ENCODE data around the gene PRDM16. TPM values are rescaled to one million over a fixed set of nuclear protein-coding genes. Genes with fewer than 3 reads are reported as not detected.

PRDM16 gene
- total and polyA plus RNA-seq, 3 donors from 2014 or later, result 2.1 to 5.6 (median 4.7) TPM

DNA sequence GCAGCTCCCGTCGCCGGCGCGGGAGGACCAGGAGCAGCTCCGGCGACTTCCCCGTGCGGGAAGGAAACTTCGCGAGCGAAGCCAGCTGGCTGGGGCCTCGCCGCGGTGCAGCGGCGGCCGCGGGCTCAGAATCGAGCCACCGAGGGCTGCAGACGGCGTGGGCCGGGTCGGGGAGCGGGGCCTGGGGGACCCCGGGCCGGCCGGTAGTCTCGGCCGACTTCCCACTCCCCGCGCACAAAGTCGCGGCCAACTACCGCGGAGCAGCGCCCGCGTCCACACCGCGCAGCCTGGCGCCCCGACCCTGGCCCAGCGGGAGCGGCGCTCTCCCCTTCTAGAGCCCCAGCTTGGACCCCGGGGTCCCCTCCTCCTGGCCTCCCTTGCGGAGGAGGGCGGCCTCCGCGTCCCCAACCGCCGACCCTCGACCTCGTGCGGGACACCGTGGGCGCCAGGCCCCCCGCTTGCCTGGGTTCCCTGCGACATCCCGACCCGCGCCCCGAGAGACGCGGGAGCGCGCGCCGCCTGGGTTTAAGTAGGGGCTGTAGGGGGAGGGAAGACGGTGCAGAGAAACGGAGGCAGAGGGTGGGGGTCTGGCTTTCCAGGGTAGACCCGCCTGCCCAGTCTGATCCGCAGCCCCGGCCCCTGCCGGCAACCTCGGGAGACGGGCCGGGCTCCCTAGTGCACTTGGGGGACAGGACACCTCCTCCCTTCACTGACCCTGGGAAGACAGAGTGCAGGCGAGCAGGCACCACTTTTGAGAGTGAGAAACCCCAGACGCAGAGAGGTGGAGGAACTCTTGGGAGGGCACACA lies 4.7 kb downstream of the PRDM16 start:
- Histone ChIP-seq H3K36me3 (ENCODE audit: low read depth, missing control alignments) (no peaks in the 10 kb centered on the region), H3K27ac (no peak overlapping the region), H3K27me3 (no peaks in the 10 kb centered on the region), H3K4me1 (peaks cover 5% of the 10 kb centered on the region), H3K9me3 (no peaks in the 10 kb centered on the region), H3K4me3 (peak overlapping the region in 1 of 2 donors; percentile 36)
- WGBS, 2 donors, result 12 to 15% methylated on average over 18 to 56 of the region's 82 CpGs
- TF ChIP-seq POLR2A (IDR thresholded peaks at IDR 0.05), result no peak
- TF ChIP-seq, protein P1, sequence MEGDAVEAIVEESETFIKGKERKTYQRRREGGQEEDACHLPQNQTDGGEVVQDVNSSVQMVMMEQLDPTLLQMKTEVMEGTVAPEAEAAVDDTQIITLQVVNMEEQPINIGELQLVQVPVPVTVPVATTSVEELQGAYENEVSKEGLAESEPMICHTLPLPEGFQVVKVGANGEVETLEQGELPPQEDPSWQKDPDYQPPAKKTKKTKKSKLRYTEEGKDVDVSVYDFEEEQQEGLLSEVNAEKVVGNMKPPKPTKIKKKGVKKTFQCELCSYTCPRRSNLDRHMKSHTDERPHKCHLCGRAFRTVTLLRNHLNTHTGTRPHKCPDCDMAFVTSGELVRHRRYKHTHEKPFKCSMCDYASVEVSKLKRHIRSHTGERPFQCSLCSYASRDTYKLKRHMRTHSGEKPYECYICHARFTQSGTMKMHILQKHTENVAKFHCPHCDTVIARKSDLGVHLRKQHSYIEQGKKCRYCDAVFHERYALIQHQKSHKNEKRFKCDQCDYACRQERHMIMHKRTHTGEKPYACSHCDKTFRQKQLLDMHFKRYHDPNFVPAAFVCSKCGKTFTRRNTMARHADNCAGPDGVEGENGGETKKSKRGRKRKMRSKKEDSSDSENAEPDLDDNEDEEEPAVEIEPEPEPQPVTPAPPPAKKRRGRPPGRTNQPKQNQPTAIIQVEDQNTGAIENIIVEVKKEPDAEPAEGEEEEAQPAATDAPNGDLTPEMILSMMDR (IDR thresholded peaks at IDR 0.05), result no peak
- DNase-seq, result no peak
- intact Hi-C loops (cut with DNase I; ENCODE audit: low total_unique reads), result no loop called here

DNA sequence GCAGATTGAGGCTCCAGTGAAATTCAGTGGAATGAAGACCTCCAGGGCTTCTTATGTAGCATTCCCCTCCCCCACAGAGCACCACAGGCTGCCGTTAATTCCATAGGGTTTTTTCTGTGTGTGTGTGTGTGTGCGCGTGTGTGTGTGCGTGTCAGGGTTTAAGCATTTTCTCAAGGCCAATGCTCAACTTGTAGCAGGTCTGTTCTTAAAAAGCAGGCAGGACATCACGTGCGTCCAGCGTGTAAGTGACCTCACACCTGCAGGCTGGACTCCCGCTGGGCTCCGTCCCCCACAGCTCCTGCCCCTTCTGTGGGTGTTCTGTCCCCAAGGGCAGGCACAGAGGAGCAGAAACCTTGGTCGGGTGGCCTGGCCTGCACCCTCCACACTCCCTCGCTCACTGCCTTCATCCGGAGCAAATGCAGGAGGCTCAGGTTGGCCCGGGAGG lies 5.3 kb downstream of the PRDM16 start:
- no peak overlapping the region for H3K27ac ChIP-seq
- H3K4me1 ChIP-seq, result peaks cover 5% of the 10 kb centered on the region
- DNase-seq, result no peak
- no peaks in the 10 kb centered on the region for H3K9me3 ChIP-seq
- 60 to 70% methylated on average over 7 to 13 of the region's 13 CpGs for WGBS, 2 donors
- H3K4me3 ChIP-seq, result no peak overlapping the region
- TF ChIP-seq, protein P1 (IDR thresholded peaks at IDR 0.05), result no peak
- no peak for TF ChIP-seq POLR2A (IDR thresholded peaks at IDR 0.05)
- H3K27me3 ChIP-seq, result no peaks in the 10 kb centered on the region
- intact Hi-C loops (cut with DNase I; ENCODE audit: low total_unique reads), result no loop called here
- H3K36me3 ChIP-seq (ENCODE audit: low read depth, missing control alignments), result no peaks in the 10 kb centered on the region

DNA sequence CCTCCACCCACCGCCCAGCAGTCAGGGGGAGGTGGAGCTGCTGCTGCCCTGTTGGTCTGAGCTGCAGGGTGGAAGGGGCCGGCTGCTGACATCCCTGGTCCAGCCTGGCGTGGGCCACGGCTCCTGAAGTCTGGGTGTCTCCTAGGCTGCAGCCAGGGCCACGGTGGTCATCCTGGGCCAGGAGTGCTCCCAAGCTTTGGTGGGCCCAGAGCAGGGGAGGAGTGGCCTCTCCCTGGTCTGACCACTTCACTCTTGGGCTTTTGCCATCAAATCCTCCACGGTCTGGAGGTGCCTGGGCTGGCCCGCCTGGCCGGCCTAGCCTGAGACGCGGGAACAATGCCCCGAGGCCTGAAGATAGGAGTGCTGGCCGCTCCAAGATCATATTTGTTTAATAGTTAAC lies 5.8 kb downstream of the PRDM16 start:
- H3K27ac ChIP-seq, result no peak overlapping the region
- WGBS, 2 donors, result 83 to 86% methylated on average over 7 to 12 of the region's 12 CpGs
- no peaks in the 10 kb centered on the region for H3K36me3 ChIP-seq (ENCODE audit: low read depth, missing control alignments)
- H3K9me3 ChIP-seq, result no peaks in the 10 kb centered on the region
- intact Hi-C loops (cut with DNase I; ENCODE audit: low total_unique reads), result no loop called here
- peaks cover 5% of the 10 kb centered on the region for H3K4me1 ChIP-seq
- DNase-seq, result no peak
- TF ChIP-seq, protein P1 (IDR thresholded peaks at IDR 0.05), result no peak
- no peak for TF ChIP-seq POLR2A (IDR thresholded peaks at IDR 0.05)
- H3K27me3 ChIP-seq, result no peaks in the 10 kb centered on the region
- H3K4me3 ChIP-seq, result no peak overlapping the region

GRCh38 chr1:3075666-3076362 lies 6.8 kb downstream of the PRDM16 start:
- no peak for DNase-seq
- TF ChIP-seq, protein P1 (IDR thresholded peaks at IDR 0.05), result no peak
- no peak for TF ChIP-seq POLR2A (IDR thresholded peaks at IDR 0.05)
- Histone ChIP-seq H3K9me3 (no peaks in the 10 kb centered on the region), H3K4me1 (peaks cover 3% of the 10 kb centered on the region), H3K27ac (no peak overlapping the region), H3K4me3 (no peak overlapping the region), H3K27me3 (no peaks in the 10 kb centered on the region), H3K36me3 (ENCODE audit: low read depth, missing control alignments) (no peaks in the 10 kb centered on the region)
- 94 to 97% methylated on average over 18 to 36 of the region's 36 CpGs for WGBS, 2 donors
- intact Hi-C loops (cut with DNase I; ENCODE audit: low total_unique reads), result no loop called here

Data from testis (tissue), 3 donors.